Measurements from ENCODE around the gene NUPR1. TPM values are rescaled to one million over a fixed set of nuclear protein-coding genes. Genes with fewer than 3 reads are reported as not detected.

The NUPR1 gene
- total RNA-seq, 1 experiment from 2014 or later, result 0.19 TPM

Other genes starting within 250 kb of the NUPR1 start
- 22.2 and 26.8 TPM in 2 replicates for gene SBK1, start 246.4 kb downstream of the NUPR1 start, total RNA-seq (2021)
- gene NPIPB6, start 175.5 kb downstream of the NUPR1 start, total RNA-seq (2021), result 1.6 and 2.6 TPM in 2 replicates
- gene EIF3CL, start 135.1 kb downstream of the NUPR1 start, total RNA-seq (2021), result 53.7 and 109 TPM in 2 replicates
- not detected in 2 replicates for gene NPIPB7, start 66.6 kb downstream of the NUPR1 start, total RNA-seq (2021)
- 31.4 and 37.3 TPM in 2 replicates for gene CLN3, start 46.9 kb downstream of the NUPR1 start, total RNA-seq (2021)
- gene APOBR, start 44.3 kb downstream of the NUPR1 start, total RNA-seq (2021), result not detected in 2 replicates
- not detected in 2 replicates for gene IL27, start 32.1 kb downstream of the NUPR1 start, total RNA-seq (2021)
- gene SGF29, start 14.9 kb upstream of the NUPR1 start, total RNA-seq (2021), result 35.2 and 42.3 TPM in 2 replicates
- 1.6 and 2.7 TPM in 2 replicates for gene SULT1A2, start 58.1 kb upstream of the NUPR1 start, total RNA-seq (2021)
- gene SULT1A1, start 71.1 kb upstream of the NUPR1 start, total RNA-seq (2021), result 8.9 and 10.8 TPM in 2 replicates
- gene NPIPB8, start 99.1 kb upstream of the NUPR1 start, total RNA-seq (2021), result not detected in 2 replicates
- 824 and 839 TPM in 2 replicates for gene EIF3C, start 172.5 kb upstream of the NUPR1 start, total RNA-seq (2021)
- gene NPIPB9, start 212.8 kb upstream of the NUPR1 start, total RNA-seq (2021), result 0.92 and 2.1 TPM in 2 replicates